HepG2 (cell line): ENCODE results near the gene CACNA1C. TPM values are rescaled to one million over a fixed set of nuclear protein-coding genes. Genes with fewer than 3 reads are reported as not detected.

Experiments
- ATAC-seq: fragments of 200-7000 bp; cut with Tn5 transposase; 3 replicates; pipeline ENCODE4 v1.9.1; 2020; ENCODE audit warnings: mild to moderate bottlenecking, moderate library complexity
- BruUV-seq: library from RNA; stranded (reverse); fragments of 400-500 nt; replicated peaks from 2 replicates; lab custom pipeline; 2021; lab: Mats Ljungman, UMichigan
- CTCF ChIA-PET: fragments of 300-600 bp; formaldehyde crosslinking; extraction: SDS; loops from one replicate; lab custom pipeline; 2021; ENCODE audit warnings: low total read pairs, inconsistent platforms, low intra/inter-chr PET ratio; lab: Yijun Ruan, JAX
- POLR2A ChIA-PET: fragments of 350-600 bp; sonication (Branson Sonifier 250); formaldehyde crosslinking; loops from one replicate; lab custom pipeline; 2020; ENCODE audit warnings: antibody characterized with exemption, inconsistent platforms; lab: Yijun Ruan, JAX
- DNase-seq: peaks from one replicate; pipeline ENCODE4 v3.0.0-alpha.2; 2015; ENCODE audit warnings: low spot score
- FAIRE-seq: peaks from 3 replicates; lab custom pipeline; 2011; peaks lifted over from hg19 to GRCh38; lab: Jason Lieb, UNC
- H2AFZ ChIP-seq: one replicate; pipeline ENCODE4 v1.6.1; 2011; ENCODE audit warnings: low read length, inconsistent platforms
- H3K27ac ChIP-seq: fragments of 300-600 bp; 3 replicates; pipeline ENCODE4 v1.8.0; 2011; ENCODE audit warnings: mixed run types, mild to moderate bottlenecking, mixed read lengths, low read length, inconsistent platforms; ENCODE audit not compliant: insufficient read depth; ENCODE audit errors: extremely low read length
- H3K27me3 ChIP-seq, 2 experiments: fragments of 200-600 bp in 1 of 2; 2 replicates in 1 of 2; 3 replicates in 1 of 2; pipeline versions ENCODE4 v1.6.0 to v1.8.0; 2011; ENCODE audit warnings: low read length in 2 of 2, mild to moderate bottlenecking in 2 of 2, moderate library complexity in 2 of 2, inconsistent platforms in 1 of 2; ENCODE audit not compliant: insufficient read depth in 2 of 2, control insufficient read depth in 1 of 2
- H3K36me3 ChIP-seq, 2 experiments: fragments of 200-600 bp in 1 of 2; replicated peaks in 1 of 2; 2 replicates in 1 of 2; 3 replicates in 1 of 2; pipeline versions ENCODE4 v1.5.1 to v1.8.0; 2011; ENCODE audit warnings: low read length in 2 of 2, inconsistent platforms in 1 of 2; ENCODE audit not compliant: insufficient read depth in 2 of 2, control insufficient read depth in 1 of 2
- H3K4me1 ChIP-seq: 2 replicates; pipeline ENCODE4 v1.5.1; 2012; ENCODE audit warnings: low read length, inconsistent platforms; ENCODE audit not compliant: insufficient read depth
- H3K4me2 ChIP-seq: 2 replicates; pipeline ENCODE4 v1.6.0; 2011; ENCODE audit warnings: low read depth, low read length, inconsistent platforms
- H3K4me3 ChIP-seq, 3 experiments: fragments of 200-600 bp in 1 of 3; sonication (generic), shearing (Covaris generic) in 1 of 3; replicated peaks in 1 of 3; 2 replicates each; pipeline ENCODE4 v1.5.1; 2011 to 2016; ENCODE audit warnings: low read length in 3 of 3, inconsistent platforms in 2 of 3, low read depth in 2 of 3, mild to moderate bottlenecking in 2 of 3, control low read depth in 1 of 3, mixed read lengths in 1 of 3; ENCODE audit not compliant: insufficient read depth in 1 of 3
- H3K79me2 ChIP-seq: one replicate; pipeline ENCODE4 v1.6.1; 2011; ENCODE audit warnings: low read length, inconsistent platforms; ENCODE audit not compliant: insufficient read depth
- H3K9ac ChIP-seq: 2 replicates; pipeline ENCODE4 v1.6.0; 2011; ENCODE audit warnings: mild to moderate bottlenecking, low read depth, low read length, inconsistent platforms; ENCODE audit not compliant: insufficient read depth
- H3K9me3 ChIP-seq: 2 replicates; pipeline ENCODE4 v1.5.1; 2012; ENCODE audit warnings: mild to moderate bottlenecking, low read length
- H4K20me1 ChIP-seq: 2 replicates; pipeline ENCODE4 v1.6.0; 2011; ENCODE audit warnings: inconsistent platforms, mild to moderate bottlenecking, low read length, moderate library complexity; ENCODE audit not compliant: insufficient read depth
- ATM ChIP-seq: fragments of 450-650 bp; IDR thresholded peaks from 2 replicates; pipeline ENCODE4 v1.7.1; 2017; ENCODE audit warnings: mild to moderate bottlenecking, borderline replicate concordance
- DPF2 ChIP-seq: sonication (generic); formaldehyde crosslinking; IDR thresholded peaks from 2 replicates; pipeline ENCODE4 v1.4.0; 2020; ENCODE audit warnings: mild to moderate bottlenecking, low read depth, missing genetic modification reagents, borderline replicate concordance
- ELF4 ChIP-seq: sonication (generic); formaldehyde crosslinking; IDR thresholded peaks from 2 replicates; pipeline ENCODE4 v1.5.0; 2020; ENCODE audit warnings: missing genetic modification reagents, mild to moderate bottlenecking, moderate library complexity, borderline replicate concordance
- IRF2 ChIP-seq: IDR thresholded peaks from 2 replicates; pipeline ENCODE4 v1.6.1; 2018; ENCODE audit warnings: missing genetic modification reagents, missing compliant biosample characterization
- KDM5B ChIP-seq: sonication (generic); formaldehyde crosslinking; IDR thresholded peaks from 2 replicates; pipeline ENCODE4 v1.4.0; 2020; ENCODE audit warnings: missing genetic modification reagents, mild to moderate bottlenecking, borderline replicate concordance
- MYNN ChIP-seq: sonication (generic); formaldehyde crosslinking; IDR thresholded peaks from 2 replicates; pipeline ENCODE4 v1.4.0; 2020; ENCODE audit warnings: mild to moderate bottlenecking, low read depth, missing genetic modification reagents
- PLRG1 ChIP-seq: fragments of 450-650 bp; conservative IDR thresholded peaks from 2 replicates; pipeline ENCODE4 v1.6.1; 2016
- REL ChIP-seq: sonication (generic); formaldehyde crosslinking; conservative IDR thresholded peaks from 2 replicates; pipeline ENCODE4 v1.8.0; 2022; ENCODE audit warnings: mild to moderate bottlenecking, missing genetic modification reagents, moderate library complexity
- THRA ChIP-seq: sonication (generic); formaldehyde crosslinking; IDR thresholded peaks from 2 replicates; pipeline ENCODE4 v1.4.0; 2020; ENCODE audit warnings: missing genetic modification reagents, borderline replicate concordance
- ZBTB37 ChIP-seq: sonication (generic); formaldehyde crosslinking; IDR thresholded peaks from 2 replicates; pipeline ENCODE4 v1.4.0; 2020; ENCODE audit warnings: mild to moderate bottlenecking, missing genetic modification reagents
- ZBTB39 ChIP-seq: sonication (generic); formaldehyde crosslinking; IDR thresholded peaks from 2 replicates; pipeline ENCODE4 v1.5.0; 2020; ENCODE audit warnings: missing genetic modification reagents
- ZKSCAN1 ChIP-seq: fragments of 150-350 bp; IDR thresholded peaks from 2 replicates; pipeline ENCODE4 v1.6.1; 2014; ENCODE audit warnings: low read length
- WGBS: methylation state at CpG from one replicate; pipeline ENCODE4 v1.1.6; 2017; ENCODE audit warnings: low lambda C conversion rate; 5-methylcytosine and 5-hydroxymethylcytosine counted together
- in situ Hi-C: cut with HindIII; loops from 2 replicates; pipeline ENCODE4 v1.10.0; 2017; ENCODE audit warnings: low pct_unique_long_range_greater_than_20kb; ENCODE audit not compliant: extremely low pct_ligation_motif_present
- intact Hi-C: fragments of 100-400 bp; cut with micrococcal nuclease; formaldehyde crosslinking; loops from one replicate; pipeline ENCODE4 v1.10.0; 2022; ENCODE audit not compliant: unreplicated experiment
- polyA plus RNA-seq, 8 experiments: library from polyadenylated mRNA; depleted of rRNA in 3 of 8; stranded (reverse) in 7 of 8; unstranded in 1 of 8; fragments of >200 nt; fragmentation: Illumina TruSeq in 4 of 8; extraction: Trizol in 4 of 8; gene quantifications; 2 replicates each; pipeline versions ENCODE4 v1.2.1 to v1.2.3, GENCODE V29; 2011 to 2016; ENCODE audit warnings: low read depth in 4 of 8, missing spikeins in 1 of 8, mixed read lengths in 1 of 8; ENCODE audit not compliant: insufficient read depth in 1 of 8
- total RNA-seq, 5 experiments: library from RNA; depleted of rRNA; stranded (reverse); fragments of >200 nt; fragmentation: Illumina TruSeq; extraction: Trizol; gene quantifications; 2 replicates each; pipeline ENCODE4 v1.2.3, GENCODE V29; 2016; ENCODE audit warnings: low read depth in 1 of 5
- TF ChIP-seq, protein P1 (sequence below): sonication (generic); formaldehyde crosslinking; IDR thresholded peaks from 2 replicates; pipeline ENCODE4 v1.5.0; 2020; ENCODE audit warnings: missing genetic modification reagents

CACNA1C gene
- total and polyA plus RNA-seq, 2 of the 13 experiments (the other 11 are each of a cell fraction or from before 2014, with no cell fraction given) = not detected

GRCh38 chr12:2609020-2609419 is 556.2 kb downstream of the CACNA1C start:
- Histone ChIP-seq H3K9ac (no peak overlapping the region), H3K4me2 (no peak overlapping the region), H3K27ac (no peak overlapping the region), H3K9me3 (no peaks in the 10 kb centered on the region), H3K4me3 (no peak overlapping the region), H2AFZ (no peak overlapping the region), H3K27me3 (peaks cover 8 to 76% of the 10 kb centered on the region in 2 experiments), H4K20me1 (no peaks in the 10 kb centered on the region), H3K4me1 (no peaks in the 10 kb centered on the region), H3K36me3 (no peaks in the 10 kb centered on the region), H3K79me2 (no peaks in the 10 kb centered on the region)
- 15% methylated on average over 12 of the region's 12 CpGs for WGBS
- ChIA-PET CTCF (no interaction called here), POLR2A (no interaction called here)
- intact Hi-C loops = no loop called here
- in situ Hi-C loops = no loop called here
- ATAC-seq (no peak; the same call in 2 of the 3 replicates), FAIRE-seq (no peak), DNase-seq (no peak)
- no TSS peak for BruUV-seq
- no peak for TF ChIP-seq ATM
- TF ChIP-seq, protein P1, sequence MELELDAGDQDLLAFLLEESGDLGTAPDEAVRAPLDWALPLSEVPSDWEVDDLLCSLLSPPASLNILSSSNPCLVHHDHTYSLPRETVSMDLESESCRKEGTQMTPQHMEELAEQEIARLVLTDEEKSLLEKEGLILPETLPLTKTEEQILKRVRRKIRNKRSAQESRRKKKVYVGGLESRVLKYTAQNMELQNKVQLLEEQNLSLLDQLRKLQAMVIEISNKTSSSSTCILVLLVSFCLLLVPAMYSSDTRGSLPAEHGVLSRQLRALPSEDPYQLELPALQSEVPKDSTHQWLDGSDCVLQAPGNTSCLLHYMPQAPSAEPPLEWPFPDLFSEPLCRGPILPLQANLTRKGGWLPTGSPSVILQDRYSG (CRISPR knock-in tag) = no peak
- no peak for TF ChIP-seq REL (CRISPR knock-in tag)
- no peak for TF ChIP-seq IRF2 (CRISPR knock-in tag)
- TF ChIP-seq THRA (CRISPR knock-in tag) = no peak
- TF ChIP-seq ZBTB37 (CRISPR knock-in tag) = no peak
- no peak for TF ChIP-seq ZKSCAN1
- no peak for TF ChIP-seq MYNN (CRISPR knock-in tag)
- no peak for TF ChIP-seq KDM5B
- TF ChIP-seq DPF2 = no peak
- TF ChIP-seq ZBTB39 (CRISPR knock-in tag) = no peak
- TF ChIP-seq ELF4 (CRISPR knock-in tag) = no peak
- TF ChIP-seq PLRG1 = no peak
